WTC11 (cell line): ENCODE data around the gene STXBP6. TPM values are rescaled to one million over a fixed set of nuclear protein-coding genes. Genes with fewer than 3 reads are reported as not detected.

Experiments
- ATAC-seq: fragments of 200-7000 bp; cut with Tn5 transposase; 2 replicates; pipeline ENCODE4 v1.10.0; 2021; ENCODE audit warnings: mild to moderate bottlenecking, moderate library complexity
- CTCF ChIA-PET: fragments of 300-600 bp; sonication (Branson Sonifier 250); formaldehyde crosslinking; loops from one replicate; lab custom pipeline; 2021; ENCODE audit warnings: antibody characterized with exemption; lab: Charles Lee
- POLR2A ChIA-PET: fragments of 350-600 bp; sonication (Branson Sonifier 250); formaldehyde crosslinking; loops from one replicate; lab custom pipeline; 2021; ENCODE audit warnings: antibody characterized with exemption; lab: Charles Lee
- DNase-seq: peaks from one replicate; pipeline ENCODE4 v3.0.0; 2021; ENCODE audit warnings: low spot score
- H3K27ac Mint-ChIP-seq: 2 replicates; pipeline ENCODE4 v1.8.0; 2021; ENCODE audit warnings: mixed read lengths
- H3K27me3 Mint-ChIP-seq: 2 replicates; pipeline ENCODE4 v1.8.0; 2021; ENCODE audit warnings: low read depth, mild to moderate bottlenecking, moderate library complexity, mixed read lengths
- H3K36me3 Mint-ChIP-seq: 2 replicates; pipeline ENCODE4 v1.8.0; 2021; ENCODE audit warnings: mixed read lengths
- H3K4me1 Mint-ChIP-seq: 2 replicates; pipeline ENCODE4 v1.8.0; 2022; ENCODE audit warnings: mixed read lengths
- H3K4me3 Mint-ChIP-seq: 2 replicates; pipeline ENCODE4 v1.8.0; 2021; ENCODE audit warnings: mild to moderate bottlenecking, moderate library complexity, mixed read lengths
- H3K9me3 Mint-ChIP-seq: 2 replicates; pipeline ENCODE4 v1.8.0; 2021; ENCODE audit warnings: mixed read lengths
- ELF4 ChIP-seq: sonication (generic); formaldehyde crosslinking; IDR thresholded peaks from 2 replicates; pipeline ENCODE4 v1.8.1; 2022; ENCODE audit warnings: low read depth, mild to moderate bottlenecking, moderate library complexity, missing genetic modification reagents
- ESRRA ChIP-seq: sonication (generic); formaldehyde crosslinking; IDR thresholded peaks from 2 replicates; pipeline ENCODE4 v1.8.1; 2022; ENCODE audit warnings: mild to moderate bottlenecking, missing genetic modification reagents, borderline replicate concordance
- NR1H2 ChIP-seq: sonication (generic); formaldehyde crosslinking; IDR thresholded peaks from 2 replicates; pipeline ENCODE4 v1.9.0; 2021; ENCODE audit warnings: mild to moderate bottlenecking, moderate library complexity, missing genetic modification reagents
- NR2C2 ChIP-seq: sonication (generic); formaldehyde crosslinking; IDR thresholded peaks from 2 replicates; pipeline ENCODE4 v1.8.0; 2022; ENCODE audit warnings: mild to moderate bottlenecking, missing genetic modification reagents
- OVOL2 ChIP-seq: fragments of 250-450 bp; sonication (Bioruptor Pico); IDR thresholded peaks from 2 replicates; pipeline ENCODE4 v1.9.0; 2021; ENCODE audit warnings: mild to moderate bottlenecking, borderline replicate concordance
- SMAD4 ChIP-seq: sonication (generic); formaldehyde crosslinking; IDR thresholded peaks from 2 replicates; pipeline ENCODE4 v1.8.0; 2022; ENCODE audit warnings: mild to moderate bottlenecking, missing genetic modification reagents
- SOX15 ChIP-seq: fragments of 250-450 bp; sonication (Bioruptor Pico); IDR thresholded peaks from 2 replicates; pipeline ENCODE4 v1.9.0; 2021; ENCODE audit warnings: mild to moderate bottlenecking
- TCF7 ChIP-seq: sonication (generic); formaldehyde crosslinking; IDR thresholded peaks from 2 replicates; pipeline ENCODE4 v1.8.0; 2022; ENCODE audit warnings: mild to moderate bottlenecking, low read depth, missing genetic modification reagents, moderate library complexity
- TEAD1 ChIP-seq: sonication (generic); formaldehyde crosslinking; IDR thresholded peaks from 2 replicates; pipeline ENCODE4 v1.8.0; 2022; ENCODE audit warnings: mild to moderate bottlenecking, missing genetic modification reagents
- ZNF232 ChIP-seq: sonication (generic); formaldehyde crosslinking; IDR thresholded peaks from 2 replicates; pipeline ENCODE4 v1.8.0; 2022; ENCODE audit warnings: mild to moderate bottlenecking, missing genetic modification reagents
- ZNF263 ChIP-seq: sonication (generic); formaldehyde crosslinking; IDR thresholded peaks from 2 replicates; pipeline ENCODE4 v1.8.1; 2022; ENCODE audit warnings: low read depth, mild to moderate bottlenecking, moderate library complexity, missing genetic modification reagents
- ZNF423 ChIP-seq: fragments of 250-450 bp; sonication (Bioruptor Pico); IDR thresholded peaks from 2 replicates; pipeline ENCODE4 v2.1.2; 2022; ENCODE audit warnings: mild to moderate bottlenecking, moderate library complexity
- total RNA-seq: library from RNA; stranded (reverse); gene quantifications from 3 replicates; pipeline ENCODE4 v1.2.3, GENCODE V29; 2021
- TF ChIP-seq, protein P1 (sequence below): fragments of 250-450 bp; sonication (Bioruptor Pico); conservative IDR thresholded peaks from 2 replicates; pipeline ENCODE4 v1.9.0; 2021; ENCODE audit warnings: mild to moderate bottlenecking
- TF ChIP-seq, protein P2 (sequence below): sonication (generic); formaldehyde crosslinking; conservative IDR thresholded peaks from 2 replicates; pipeline ENCODE4 v1.8.1; 2023; ENCODE audit warnings: mild to moderate bottlenecking, low read depth, missing genetic modification reagents, moderate library complexity
- TF ChIP-seq, protein P3 (sequence below): sonication (generic); formaldehyde crosslinking; IDR thresholded peaks from 2 replicates; pipeline ENCODE4 v1.8.0; 2022; ENCODE audit warnings: mild to moderate bottlenecking, missing genetic modification reagents
- TF ChIP-seq, protein P4 (sequence below): fragments of 250-450 bp; sonication (Bioruptor Pico); IDR thresholded peaks from 2 replicates; pipeline ENCODE4 v1.9.0; 2021; ENCODE audit warnings: mild to moderate bottlenecking, borderline replicate concordance
- TF ChIP-seq, protein P5 (sequence below): sonication (generic); formaldehyde crosslinking; IDR thresholded peaks from 2 replicates; pipeline ENCODE4 v1.8.1; 2023; ENCODE audit warnings: mild to moderate bottlenecking, missing genetic modification reagents, moderate library complexity

The STXBP6 gene
- total RNA-seq, 1 experiment from 2014 or later = 4.2 TPM

DNA sequence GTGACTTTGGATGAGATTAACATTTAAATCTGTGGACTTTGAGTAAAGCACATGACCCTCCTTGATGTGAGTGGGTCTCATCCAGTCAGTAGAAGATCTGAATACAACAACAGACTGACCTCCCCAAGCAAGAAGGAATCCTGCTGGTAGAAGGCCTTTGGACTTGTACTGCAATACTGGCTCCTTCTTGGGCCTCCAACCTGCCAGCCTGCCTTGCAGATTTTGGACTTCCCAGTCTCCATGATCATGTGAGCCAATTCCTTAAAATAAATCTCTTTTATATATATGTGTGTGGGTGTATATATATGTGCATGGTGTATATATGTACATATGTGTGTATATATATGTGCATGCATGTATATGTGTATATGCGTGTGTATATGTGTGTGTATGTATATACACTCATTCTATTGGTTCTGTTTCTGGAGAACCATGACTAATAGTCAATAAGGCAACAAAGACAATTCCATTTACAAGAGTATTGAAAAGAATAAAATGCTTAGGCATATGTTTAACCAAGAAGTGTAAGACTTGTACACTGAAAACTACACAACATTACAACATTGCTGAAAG, 183.8 kb downstream of the STXBP6 start:
- no peak overlapping the region for H3K27ac Mint-ChIP-seq
- no peak for TF ChIP-seq NR2C2
- H3K36me3 Mint-ChIP-seq = no peaks in the 10 kb centered on the region
- ChIA-PET CTCF (no interaction called here), POLR2A (no interaction called here)
- ATAC-seq = no peak
- no peak for DNase-seq
- no peaks in the 10 kb centered on the region for H3K27me3 Mint-ChIP-seq
- H3K4me1 Mint-ChIP-seq = peaks cover 14% of the 10 kb centered on the region
- no peaks in the 10 kb centered on the region for H3K9me3 Mint-ChIP-seq
- H3K4me3 Mint-ChIP-seq = no peak overlapping the region

DNA sequence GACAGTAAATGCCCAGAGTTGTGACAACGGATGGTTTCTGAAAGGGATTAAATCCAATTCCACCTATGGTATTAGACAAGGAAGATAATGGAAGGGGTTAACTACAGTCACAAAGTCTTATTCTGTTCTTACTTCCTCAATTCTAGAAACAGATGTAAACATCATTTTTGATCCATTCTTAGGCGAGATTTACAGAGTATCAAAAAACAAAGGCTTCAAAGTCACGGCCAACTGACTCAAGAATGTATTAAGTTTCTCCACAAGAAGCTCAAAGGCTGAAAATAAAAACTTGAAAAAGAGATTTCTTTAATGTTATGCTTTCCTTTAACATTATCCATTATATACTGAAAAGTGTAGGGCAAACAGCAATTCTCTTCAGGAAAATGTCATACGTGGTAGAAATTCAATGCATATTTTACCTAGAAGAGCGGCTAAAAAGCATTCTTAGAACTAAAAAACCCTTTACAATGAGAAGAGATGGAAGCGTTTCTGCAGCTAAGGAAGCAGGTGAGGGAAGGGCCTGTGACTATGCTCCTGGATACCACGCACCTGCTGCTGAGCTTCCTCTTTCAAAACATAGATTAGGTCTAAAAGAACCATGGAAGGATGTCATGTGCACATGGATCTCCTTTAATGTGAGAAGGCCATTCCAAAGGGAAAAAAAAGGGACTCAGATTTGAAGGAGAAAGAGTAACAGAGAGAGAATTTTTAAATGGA, 185.8 kb downstream of the STXBP6 start:
- no peak overlapping the region for H3K27ac Mint-ChIP-seq
- ATAC-seq = no peak
- TF ChIP-seq SOX15 (CRISPR knock-in tag) = no peak
- TF ChIP-seq NR2C2 = no peak
- TF ChIP-seq, protein P1, sequence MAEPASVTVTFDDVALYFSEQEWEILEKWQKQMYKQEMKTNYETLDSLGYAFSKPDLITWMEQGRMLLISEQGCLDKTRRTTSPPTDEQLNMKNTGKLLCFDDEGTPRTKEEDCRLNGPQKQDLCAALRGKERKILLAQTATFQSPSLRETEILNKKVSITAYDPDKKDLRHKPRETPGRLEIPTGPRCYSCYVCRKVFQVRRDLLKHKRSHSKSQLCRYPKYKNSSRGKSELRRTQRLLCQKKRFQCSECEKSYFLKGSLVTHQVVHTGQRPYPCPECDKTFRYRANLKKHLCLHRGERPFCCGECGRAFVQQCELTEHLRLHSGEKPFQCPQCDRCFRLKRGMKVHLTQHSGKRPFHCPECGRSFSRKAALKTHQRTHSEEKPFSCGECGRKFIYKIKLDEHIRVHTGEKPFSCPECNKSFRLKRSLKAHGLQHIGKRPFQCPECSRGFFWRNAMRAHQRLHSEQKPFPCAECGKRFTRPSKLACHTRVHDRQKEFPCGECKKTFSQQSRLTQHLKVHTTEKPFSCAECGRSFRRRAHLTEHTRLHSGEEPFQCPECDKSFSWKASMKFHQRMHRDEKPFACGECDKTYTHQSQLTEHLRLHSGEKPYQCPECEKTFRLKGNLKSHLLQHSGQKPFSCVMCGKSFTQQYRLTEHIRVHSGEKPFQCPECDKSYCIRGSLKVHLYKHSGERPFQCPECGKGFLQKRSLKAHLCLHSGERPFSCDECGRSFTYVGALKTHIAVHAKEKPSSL (CRISPR knock-in tag) = no peak
- TF ChIP-seq OVOL2 = no peak
- TF ChIP-seq TEAD1 (CRISPR knock-in tag) = no peak
- no peak for TF ChIP-seq SMAD4 (CRISPR knock-in tag)
- TF ChIP-seq ELF4 (CRISPR knock-in tag) = no peak
- TF ChIP-seq, protein P2, sequence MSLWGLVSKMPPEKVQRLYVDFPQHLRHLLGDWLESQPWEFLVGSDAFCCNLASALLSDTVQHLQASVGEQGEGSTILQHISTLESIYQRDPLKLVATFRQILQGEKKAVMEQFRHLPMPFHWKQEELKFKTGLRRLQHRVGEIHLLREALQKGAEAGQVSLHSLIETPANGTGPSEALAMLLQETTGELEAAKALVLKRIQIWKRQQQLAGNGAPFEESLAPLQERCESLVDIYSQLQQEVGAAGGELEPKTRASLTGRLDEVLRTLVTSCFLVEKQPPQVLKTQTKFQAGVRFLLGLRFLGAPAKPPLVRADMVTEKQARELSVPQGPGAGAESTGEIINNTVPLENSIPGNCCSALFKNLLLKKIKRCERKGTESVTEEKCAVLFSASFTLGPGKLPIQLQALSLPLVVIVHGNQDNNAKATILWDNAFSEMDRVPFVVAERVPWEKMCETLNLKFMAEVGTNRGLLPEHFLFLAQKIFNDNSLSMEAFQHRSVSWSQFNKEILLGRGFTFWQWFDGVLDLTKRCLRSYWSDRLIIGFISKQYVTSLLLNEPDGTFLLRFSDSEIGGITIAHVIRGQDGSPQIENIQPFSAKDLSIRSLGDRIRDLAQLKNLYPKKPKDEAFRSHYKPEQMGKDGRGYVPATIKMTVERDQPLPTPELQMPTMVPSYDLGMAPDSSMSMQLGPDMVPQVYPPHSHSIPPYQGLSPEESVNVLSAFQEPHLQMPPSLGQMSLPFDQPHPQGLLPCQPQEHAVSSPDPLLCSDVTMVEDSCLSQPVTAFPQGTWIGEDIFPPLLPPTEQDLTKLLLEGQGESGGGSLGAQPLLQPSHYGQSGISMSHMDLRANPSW (CRISPR knock-in tag) = no peak
- TF ChIP-seq, protein P3, sequence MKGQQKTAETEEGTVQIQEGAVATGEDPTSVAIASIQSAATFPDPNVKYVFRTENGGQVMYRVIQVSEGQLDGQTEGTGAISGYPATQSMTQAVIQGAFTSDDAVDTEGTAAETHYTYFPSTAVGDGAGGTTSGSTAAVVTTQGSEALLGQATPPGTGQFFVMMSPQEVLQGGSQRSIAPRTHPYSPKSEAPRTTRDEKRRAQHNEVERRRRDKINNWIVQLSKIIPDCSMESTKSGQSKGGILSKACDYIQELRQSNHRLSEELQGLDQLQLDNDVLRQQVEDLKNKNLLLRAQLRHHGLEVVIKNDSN (CRISPR knock-in tag) = no peak
- TF ChIP-seq ZNF423 (CRISPR knock-in tag) = no peak
- no peak for TF ChIP-seq ZNF263 (CRISPR knock-in tag)
- no peak for TF ChIP-seq ZNF232 (CRISPR knock-in tag)
- TF ChIP-seq, protein P4, sequence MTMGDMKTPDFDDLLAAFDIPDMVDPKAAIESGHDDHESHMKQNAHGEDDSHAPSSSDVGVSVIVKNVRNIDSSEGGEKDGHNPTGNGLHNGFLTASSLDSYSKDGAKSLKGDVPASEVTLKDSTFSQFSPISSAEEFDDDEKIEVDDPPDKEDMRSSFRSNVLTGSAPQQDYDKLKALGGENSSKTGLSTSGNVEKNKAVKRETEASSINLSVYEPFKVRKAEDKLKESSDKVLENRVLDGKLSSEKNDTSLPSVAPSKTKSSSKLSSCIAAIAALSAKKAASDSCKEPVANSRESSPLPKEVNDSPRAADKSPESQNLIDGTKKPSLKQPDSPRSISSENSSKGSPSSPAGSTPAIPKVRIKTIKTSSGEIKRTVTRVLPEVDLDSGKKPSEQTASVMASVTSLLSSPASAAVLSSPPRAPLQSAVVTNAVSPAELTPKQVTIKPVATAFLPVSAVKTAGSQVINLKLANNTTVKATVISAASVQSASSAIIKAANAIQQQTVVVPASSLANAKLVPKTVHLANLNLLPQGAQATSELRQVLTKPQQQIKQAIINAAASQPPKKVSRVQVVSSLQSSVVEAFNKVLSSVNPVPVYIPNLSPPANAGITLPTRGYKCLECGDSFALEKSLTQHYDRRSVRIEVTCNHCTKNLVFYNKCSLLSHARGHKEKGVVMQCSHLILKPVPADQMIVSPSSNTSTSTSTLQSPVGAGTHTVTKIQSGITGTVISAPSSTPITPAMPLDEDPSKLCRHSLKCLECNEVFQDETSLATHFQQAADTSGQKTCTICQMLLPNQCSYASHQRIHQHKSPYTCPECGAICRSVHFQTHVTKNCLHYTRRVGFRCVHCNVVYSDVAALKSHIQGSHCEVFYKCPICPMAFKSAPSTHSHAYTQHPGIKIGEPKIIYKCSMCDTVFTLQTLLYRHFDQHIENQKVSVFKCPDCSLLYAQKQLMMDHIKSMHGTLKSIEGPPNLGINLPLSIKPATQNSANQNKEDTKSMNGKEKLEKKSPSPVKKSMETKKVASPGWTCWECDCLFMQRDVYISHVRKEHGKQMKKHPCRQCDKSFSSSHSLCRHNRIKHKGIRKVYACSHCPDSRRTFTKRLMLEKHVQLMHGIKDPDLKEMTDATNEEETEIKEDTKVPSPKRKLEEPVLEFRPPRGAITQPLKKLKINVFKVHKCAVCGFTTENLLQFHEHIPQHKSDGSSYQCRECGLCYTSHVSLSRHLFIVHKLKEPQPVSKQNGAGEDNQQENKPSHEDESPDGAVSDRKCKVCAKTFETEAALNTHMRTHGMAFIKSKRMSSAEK (CRISPR knock-in tag) = no peak
- TF ChIP-seq ESRRA = no peak
- TF ChIP-seq NR1H2 (CRISPR knock-in tag) = no peak
- TF ChIP-seq TCF7 (CRISPR knock-in tag) = no peak
- TF ChIP-seq, protein P5, sequence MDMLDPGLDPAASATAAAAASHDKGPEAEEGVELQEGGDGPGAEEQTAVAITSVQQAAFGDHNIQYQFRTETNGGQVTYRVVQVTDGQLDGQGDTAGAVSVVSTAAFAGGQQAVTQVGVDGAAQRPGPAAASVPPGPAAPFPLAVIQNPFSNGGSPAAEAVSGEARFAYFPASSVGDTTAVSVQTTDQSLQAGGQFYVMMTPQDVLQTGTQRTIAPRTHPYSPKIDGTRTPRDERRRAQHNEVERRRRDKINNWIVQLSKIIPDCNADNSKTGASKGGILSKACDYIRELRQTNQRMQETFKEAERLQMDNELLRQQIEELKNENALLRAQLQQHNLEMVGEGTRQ = no peak
- TF ChIP-seq, all 79 proteins: peak for 0
- Mint-ChIP-seq H3K27me3 (no peaks in the 10 kb centered on the region), H3K4me3 (no peak overlapping the region), H3K4me1 (peaks cover 13% of the 10 kb centered on the region), H3K9me3 (no peaks in the 10 kb centered on the region), H3K36me3 (no peaks in the 10 kb centered on the region)
- CTCF ChIA-PET = interaction anchor here (0.9 kb wide), 1 partner anchor 168 kb away, joined by 3 read pairs; no protein-coding TSS in a partner anchor
- POLR2A ChIA-PET = no interaction called here
- no peak for DNase-seq
